ENCODE measurements around the gene TPK1. TPM values are rescaled to one million over a fixed set of nuclear protein-coding genes. Genes with fewer than 3 reads are reported as not detected.

Gene TPK1
- total RNA-seq, 2 donors from 2014 or later: 20.3 to 21.7 TPM

- peaks cover 4% of the 10 kb centered on the region for H3K36me3 Mint-ChIP-seq (ENCODE audit: low read depth)
- no peaks in the 10 kb centered on the region for H3K9me3 ChIP-seq (ENCODE audit: control insufficient read depth, low read length, poor library complexity, severe bottlenecking)
- H3K4me1 Mint-ChIP-seq: peaks cover 4% of the 10 kb centered on the region
- no peak for DNase-seq
- H3K4me3 Mint-ChIP-seq: no peak overlapping the region
- ATAC-seq: no peak
- no peak overlapping the region for H3K27ac Mint-ChIP-seq
- no peaks in the 10 kb centered on the region for H3K27me3 Mint-ChIP-seq
These were observed 170.0 kb downstream of the TPK1 start for GRCh38 chr7:144665689-144666381.

GRCh38 chr7:144659211-144659610, 176.6 kb downstream of the TPK1 start:
- no peaks in the 10 kb centered on the region for H3K27me3 Mint-ChIP-seq
- peaks cover 10% of the 10 kb centered on the region for H3K36me3 Mint-ChIP-seq (ENCODE audit: low read depth)
- H3K4me1 Mint-ChIP-seq: peaks cover 11% of the 10 kb centered on the region
- no peak overlapping the region for H3K27ac Mint-ChIP-seq
- no peak overlapping the region for H3K4me3 Mint-ChIP-seq
- no peak for ATAC-seq
- DNase-seq: no peak
- H3K9me3 ChIP-seq (ENCODE audit: control insufficient read depth, low read length, poor library complexity, severe bottlenecking): no peaks in the 10 kb centered on the region

GRCh38 chr7:144656965-144657517, 178.8 kb downstream of the TPK1 start:
- peaks cover 12% of the 10 kb centered on the region for H3K4me1 Mint-ChIP-seq
- H3K27ac Mint-ChIP-seq: no peak overlapping the region
- H3K27me3 Mint-ChIP-seq: no peaks in the 10 kb centered on the region
- H3K36me3 Mint-ChIP-seq (ENCODE audit: low read depth): peaks cover 7% of the 10 kb centered on the region
- no peaks in the 10 kb centered on the region for H3K9me3 ChIP-seq (ENCODE audit: control insufficient read depth, low read length, poor library complexity, severe bottlenecking)
- ATAC-seq (no peak), DNase-seq (no peak)
- H3K4me3 Mint-ChIP-seq: no peak overlapping the region

- no peaks in the 10 kb centered on the region for H3K9me3 ChIP-seq (ENCODE audit: control insufficient read depth, low read length, poor library complexity, severe bottlenecking)
- no peak overlapping the region for H3K27ac Mint-ChIP-seq
- H3K4me1 Mint-ChIP-seq: peaks cover 12% of the 10 kb centered on the region
- ATAC-seq: no peak
- peaks cover 5% of the 10 kb centered on the region for H3K36me3 Mint-ChIP-seq (ENCODE audit: low read depth)
- no peaks in the 10 kb centered on the region for H3K27me3 Mint-ChIP-seq
- no peak overlapping the region for H3K4me3 Mint-ChIP-seq
- DNase-seq: no peak
These were observed 182.4 kb downstream of the TPK1 start for GRCh38 chr7:144653449-144653848.

- H3K4me3 Mint-ChIP-seq: no peak overlapping the region
- H3K27ac Mint-ChIP-seq: no peak overlapping the region
- H3K9me3 ChIP-seq (ENCODE audit: control insufficient read depth, low read length, poor library complexity, severe bottlenecking): no peaks in the 10 kb centered on the region
- no peak for DNase-seq
- no peak for ATAC-seq
- H3K27me3 Mint-ChIP-seq: no peaks in the 10 kb centered on the region
- H3K36me3 Mint-ChIP-seq (ENCODE audit: low read depth): no peaks in the 10 kb centered on the region
- H3K4me1 Mint-ChIP-seq: peaks cover 5% of the 10 kb centered on the region
These were observed 185.4 kb downstream of the TPK1 start for GRCh38 chr7:144650439-144650838.

GRCh38 chr7:144649120-144649519, 186.7 kb downstream of the TPK1 start:
- Mint-ChIP-seq H3K4me3 (no peak overlapping the region), H3K27ac (no peak overlapping the region), H3K4me1 (peaks cover 5% of the 10 kb centered on the region), H3K36me3 (ENCODE audit: low read depth) (no peaks in the 10 kb centered on the region), H3K27me3 (no peaks in the 10 kb centered on the region)
- no peak for ATAC-seq
- no peak for DNase-seq
- no peaks in the 10 kb centered on the region for H3K9me3 ChIP-seq (ENCODE audit: control insufficient read depth, low read length, poor library complexity, severe bottlenecking)

- H3K9me3 ChIP-seq (ENCODE audit: control insufficient read depth, low read length, poor library complexity, severe bottlenecking): no peaks in the 10 kb centered on the region
- Mint-ChIP-seq H3K4me3 (no peak overlapping the region), H3K27ac (no peak overlapping the region), H3K4me1 (peaks cover 2% of the 10 kb centered on the region), H3K36me3 (ENCODE audit: low read depth) (no peaks in the 10 kb centered on the region), H3K27me3 (no peaks in the 10 kb centered on the region)
- DNase-seq (no peak), ATAC-seq (no peak)
These were observed 194.3 kb downstream of the TPK1 start for GRCh38 chr7:144641389-144642044.

GRCh38 chr7:144632724-144633123, 203.1 kb downstream of the TPK1 start:
- Mint-ChIP-seq H3K4me3 (no peak overlapping the region), H3K27me3 (no peaks in the 10 kb centered on the region), H3K4me1 (no peaks in the 10 kb centered on the region), H3K27ac (no peak overlapping the region), H3K36me3 (ENCODE audit: low read depth) (peaks cover 3% of the 10 kb centered on the region)
- ATAC-seq (no peak), DNase-seq (no peak)
- H3K9me3 ChIP-seq (ENCODE audit: control insufficient read depth, low read length, poor library complexity, severe bottlenecking): no peaks in the 10 kb centered on the region

- H3K4me3 Mint-ChIP-seq: no peak overlapping the region
- H3K27ac Mint-ChIP-seq: no peak overlapping the region
- ATAC-seq: no peak
- no peaks in the 10 kb centered on the region for H3K27me3 Mint-ChIP-seq
- no peaks in the 10 kb centered on the region for H3K4me1 Mint-ChIP-seq
- no peaks in the 10 kb centered on the region for H3K9me3 ChIP-seq (ENCODE audit: control insufficient read depth, low read length, poor library complexity, severe bottlenecking)
- DNase-seq: no peak
- H3K36me3 Mint-ChIP-seq (ENCODE audit: low read depth): peaks cover 3% of the 10 kb centered on the region
These were observed 206.3 kb downstream of the TPK1 start for GRCh38 chr7:144629598-144629997.

- H3K9me3 ChIP-seq (ENCODE audit: control insufficient read depth, low read length, poor library complexity, severe bottlenecking): no peaks in the 10 kb centered on the region
- no peaks in the 10 kb centered on the region for H3K27me3 Mint-ChIP-seq
- DNase-seq (no peak), ATAC-seq (no peak)
- H3K27ac Mint-ChIP-seq: no peak overlapping the region
- no peaks in the 10 kb centered on the region for H3K4me1 Mint-ChIP-seq
- peaks cover 3% of the 10 kb centered on the region for H3K36me3 Mint-ChIP-seq (ENCODE audit: low read depth)
- no peak overlapping the region for H3K4me3 Mint-ChIP-seq
These were observed 206.8 kb downstream of the TPK1 start for GRCh38 chr7:144629011-144629410.

GRCh38 chr7:144628176-144628575, 207.7 kb downstream of the TPK1 start:
- no peaks in the 10 kb centered on the region for H3K4me1 Mint-ChIP-seq
- peaks cover 3% of the 10 kb centered on the region for H3K36me3 Mint-ChIP-seq (ENCODE audit: low read depth)
- DNase-seq (no peak), ATAC-seq (no peak)
- H3K9me3 ChIP-seq (ENCODE audit: control insufficient read depth, low read length, poor library complexity, severe bottlenecking): no peaks in the 10 kb centered on the region
- no peak overlapping the region for H3K4me3 Mint-ChIP-seq
- no peak overlapping the region for H3K27ac Mint-ChIP-seq
- H3K27me3 Mint-ChIP-seq: no peaks in the 10 kb centered on the region

- no peaks in the 10 kb centered on the region for H3K9me3 ChIP-seq (ENCODE audit: control insufficient read depth, low read length, poor library complexity, severe bottlenecking)
- ATAC-seq (no peak), DNase-seq (no peak)
- Mint-ChIP-seq H3K27me3 (no peaks in the 10 kb centered on the region), H3K27ac (no peak overlapping the region), H3K4me1 (no peaks in the 10 kb centered on the region), H3K4me3 (no peak overlapping the region), H3K36me3 (ENCODE audit: low read depth) (no peaks in the 10 kb centered on the region)
These were observed 213.1 kb downstream of the TPK1 start for GRCh38 chr7:144622745-144623144.

GRCh38 chr7:144606261-144606660, 229.6 kb downstream of the TPK1 start:
- Mint-ChIP-seq H3K27ac (no peak overlapping the region), H3K4me1 (no peaks in the 10 kb centered on the region), H3K4me3 (no peak overlapping the region), H3K27me3 (no peaks in the 10 kb centered on the region), H3K36me3 (ENCODE audit: low read depth) (peaks cover 6% of the 10 kb centered on the region)
- no peak for ATAC-seq
- no peak for DNase-seq
- no peaks in the 10 kb centered on the region for H3K9me3 ChIP-seq (ENCODE audit: control insufficient read depth, low read length, poor library complexity, severe bottlenecking)

GRCh38 chr7:144596953-144597352, 238.9 kb downstream of the TPK1 start:
- Mint-ChIP-seq H3K36me3 (ENCODE audit: low read depth) (no peaks in the 10 kb centered on the region), H3K27ac (no peak overlapping the region), H3K27me3 (no peaks in the 10 kb centered on the region), H3K4me1 (no peaks in the 10 kb centered on the region), H3K4me3 (no peak overlapping the region)
- no peak for ATAC-seq
- peaks cover 7% of the 10 kb centered on the region for H3K9me3 ChIP-seq (ENCODE audit: control insufficient read depth, low read length, poor library complexity, severe bottlenecking)
- no peak for DNase-seq
